HG02571 (cell line): ENCODE results near the gene MUL1.

ENCODE experiments used
- ATAC-seq: cut with Tn5 transposase; IDR thresholded peaks from one replicate; pipeline ENCODE4 v1.9.1; 2021; ENCODE audit warnings: mild to moderate bottlenecking, moderate library complexity; ENCODE audit not compliant: unreplicated experiment

MUL1 gene

GRCh38 chr1:20486457-20487235 is 21.3 kb downstream of the MUL1 start:
- ATAC-seq, result no peak

GRCh38 chr1:20485527-20486456 is 22.2 kb downstream of the MUL1 start, which contains the start of gene CAMK2N1:
Gene CAMK2N1, minus strand, starts transcription at chr1:20486210. Its CDS starts 831 bp downstream, at chr1:20485379.
- no peak for ATAC-seq

GRCh38 chr1:20484519-20485462 is 23.2 kb downstream of the MUL1 start:
- no peak for ATAC-seq

- ATAC-seq, result no peak
Measured at GRCh38 chr1:20483833-20484518, 24.0 kb downstream of the MUL1 start.

GRCh38 chr1:20483098-20483832 is 24.7 kb downstream of the MUL1 start:
- no peak for ATAC-seq

GRCh38 chr1:20481643-20482498 is 26.1 kb downstream of the MUL1 start:
- ATAC-seq, result no peak

GRCh38 chr1:20480951-20481617 is 26.9 kb downstream of the MUL1 start:
- ATAC-seq, result no peak

GRCh38 chr1:20480243-20480944 is 27.6 kb downstream of the MUL1 start:
- no peak for ATAC-seq

- ATAC-seq, result no peak
Measured at GRCh38 chr1:20479840-20480239, 28.1 kb downstream of the MUL1 start.

GRCh38 chr1:20478057-20478635 is 29.8 kb downstream of the MUL1 start:
- no peak for ATAC-seq

- no peak for ATAC-seq
Measured at GRCh38 chr1:20477348-20478056, 30.4 kb downstream of the MUL1 start.

- ATAC-seq, result no peak
Measured at GRCh38 chr1:20476265-20477038, 31.5 kb downstream of the MUL1 start.

- ATAC-seq, result no peak
Measured at GRCh38 chr1:20474996-20475395, 33.0 kb downstream of the MUL1 start.

- no peak for ATAC-seq
Measured at GRCh38 chr1:20474333-20474975, 33.5 kb downstream of the MUL1 start.

- no peak for ATAC-seq
Measured at GRCh38 chr1:20473894-20474293, 34.1 kb downstream of the MUL1 start.
